ENCODE measurements around the gene SLC6A20. TPM values are rescaled to one million over a fixed set of nuclear protein-coding genes. Genes with fewer than 3 reads are reported as not detected.

The SLC6A20 gene
- total RNA-seq, 1 experiment from 2014 or later, result not detected

- no peak for DNase-seq (ENCODE audit: low read depth)
Measured at GRCh38 chr3:45730409-45731154, 65.8 kb downstream of the SLC6A20 start.

- DNase-seq (ENCODE audit: low read depth), result no peak
Measured at GRCh38 chr3:45729614-45730013, 66.7 kb downstream of the SLC6A20 start.

GRCh38 chr3:45724911-45725310 is 71.4 kb downstream of the SLC6A20 start:
- no peak for DNase-seq (ENCODE audit: low read depth)

- no peak for DNase-seq (ENCODE audit: low read depth)
Measured at GRCh38 chr3:45719655-45720487, 76.5 kb downstream of the SLC6A20 start.

- DNase-seq (ENCODE audit: low read depth), result no peak
Measured at GRCh38 chr3:45716790-45717336, 79.5 kb downstream of the SLC6A20 start.

- peak; percentile 28 for DNase-seq (ENCODE audit: low read depth)
Measured at GRCh38 chr3:45715945-45716344, 80.4 kb downstream of the SLC6A20 start.

GRCh38 chr3:45712434-45713110 is 83.8 kb downstream of the SLC6A20 start:
- DNase-seq (ENCODE audit: low read depth), result no peak

- DNase-seq (ENCODE audit: low read depth), result no peak
Measured at GRCh38 chr3:45711931-45712330, 84.4 kb downstream of the SLC6A20 start.

GRCh38 chr3:45705839-45706808 is 90.2 kb downstream of the SLC6A20 start:
- no peak for DNase-seq (ENCODE audit: low read depth)

Small RNAs within 50 kb of the gene (small RNA-seq; reads per million reads assigned to genes)
- not detected for gene RN7SL145P

Other genes with a start within 250 kb of the SLC6A20 start
- gene LIMD1, start 201.8 kb downstream of the SLC6A20 start, total RNA-seq (2014; rRNA removed; shearing (Covaris generic)), result 23.4 and 27.3 TPM in 2 replicates
- 29.5 and 33.1 TPM in 2 replicates for gene SACM1L, start 107.1 kb downstream of the SLC6A20 start, total RNA-seq (2014; rRNA removed; shearing (Covaris generic))
- 6.5 and 9.7 TPM in 2 replicates for gene LZTFL1, start 45.6 kb upstream of the SLC6A20 start, total RNA-seq (2014; rRNA removed; shearing (Covaris generic))
- gene CCR9, start 90.0 kb upstream of the SLC6A20 start, total RNA-seq (2014; rRNA removed; shearing (Covaris generic)), result not detected in 2 replicates
- not detected in 2 replicates for gene CXCR6, start 146.9 kb upstream of the SLC6A20 start, total RNA-seq (2014; rRNA removed; shearing (Covaris generic))
- gene FYCO1, start 199.3 kb upstream of the SLC6A20 start, total RNA-seq (2014; rRNA removed; shearing (Covaris generic)), result 7.9 and 10.3 TPM in 2 replicates
- gene XCR1, start 230.9 kb upstream of the SLC6A20 start, total RNA-seq (2014; rRNA removed; shearing (Covaris generic)), result not detected in 2 replicates